HCT116 (cell line): ENCODE data around the gene TLK1. TPM values are rescaled to one million over a fixed set of nuclear protein-coding genes. Genes with fewer than 3 reads are reported as not detected.

ENCODE experiments used
- ATAC-seq: fragments of 200-7000 bp; cut with Tn5 transposase; 2 replicates; pipeline ENCODE4 v1.9.1; 2020; ENCODE audit warnings: mild to moderate bottlenecking, moderate library complexity
- BruUV-seq: library from RNA; stranded (reverse); fragments of 400-500 nt; replicated peaks from 2 replicates; lab custom pipeline; 2021; lab: Mats Ljungman, UMichigan
- CTCF ChIA-PET: fragments of 300-600 bp; sonication (Branson Sonifier 250); formaldehyde crosslinking; loops from one replicate; lab custom pipeline; 2021; ENCODE audit warnings: antibody characterized with exemption; lab: Charles Lee
- POLR2A ChIA-PET: fragments of 300-600, 350-600 bp; sonication (Branson Sonifier 250); formaldehyde crosslinking; loops from one replicate; lab custom pipeline; 2021; ENCODE audit warnings: antibody characterized with exemption; lab: Charles Lee
- RAD21 ChIA-PET, 2 experiments: fragments of 300-600 bp; sonication (Branson Sonifier 250); formaldehyde crosslinking; loops; one replicate each; lab custom pipeline; 2023; ENCODE audit warnings: low total read pairs in 2 of 2; ENCODE audit not compliant: uncharacterized antibody in 2 of 2, unreplicated experiment in 2 of 2, low non-redundant PET in 1 of 2; lab: Charles Lee
- DNase-seq: peaks from one replicate; pipeline ENCODE4 v3.0.0-alpha.2; 2010; ENCODE audit warnings: low read depth, low spot score
- H2AFZ ChIP-seq: fragments of 200-600 bp; shearing (Covaris generic), sonication (generic); 2 replicates; pipeline ENCODE4 v1.6.1; 2017; ENCODE audit warnings: low read depth, mixed run types, mixed read lengths, antibody characterized with exemption, low read length; ENCODE audit not compliant: poor library complexity, severe bottlenecking
- H3K27ac ChIP-seq: 2 replicates; pipeline ENCODE4 v1.5.1; 2012; ENCODE audit warnings: low read depth, low read length
- H3K27me3 ChIP-seq: fragments of 200-600 bp; sonication (generic); 2 replicates; pipeline ENCODE4 v1.6.1; 2016; ENCODE audit warnings: mixed run types, low read length, mixed read lengths; ENCODE audit not compliant: insufficient read depth
- H3K36me3 ChIP-seq, 2 experiments: fragments of 200-500 bp in 1 of 2; fragments of 200-600 bp in 1 of 2; sonication (Bioruptor generic) in 1 of 2; sonication (generic) in 1 of 2; 2 replicates each; pipeline versions ENCODE4 v1.5.1 to v1.6.1; 2014 to 2016; ENCODE audit warnings: low read length in 2 of 2, inconsistent platforms in 1 of 2, mixed read lengths in 1 of 2, mixed run types in 1 of 2; ENCODE audit not compliant: insufficient read depth in 2 of 2, control insufficient read depth in 1 of 2
- H3K4me1 ChIP-seq, 2 experiments: fragments of 200-600 bp in 1 of 2; sonication (generic) in 1 of 2; 2 replicates each; pipeline versions ENCODE4 v1.5.1 to v1.6.1; 2012 to 2017; ENCODE audit warnings: low read length in 2 of 2, inconsistent platforms in 1 of 2, mild to moderate bottlenecking in 1 of 2, mixed read lengths in 1 of 2, mixed run types in 1 of 2, moderate library complexity in 1 of 2; ENCODE audit not compliant: insufficient read depth in 2 of 2, control insufficient read depth in 1 of 2
- H3K4me2 ChIP-seq: fragments of 200-600 bp; sonication (generic); 2 replicates; pipeline ENCODE4 v1.6.1; 2017; ENCODE audit warnings: mixed run types, low read length, mixed read lengths
- H3K4me3 ChIP-seq, 2 experiments: fragments of 200-600 bp in 1 of 2; sonication (generic) in 1 of 2; replicated peaks in 1 of 2; 2 replicates each; pipeline ENCODE4 v1.5.1; 2011 to 2016; ENCODE audit warnings: low read length in 2 of 2, control low read depth in 1 of 2, low read depth in 1 of 2, mild to moderate bottlenecking in 1 of 2, mixed read lengths in 1 of 2, mixed run types in 1 of 2
- H3K79me2 ChIP-seq: fragments of 200-600 bp; sonication (generic); 2 replicates; pipeline ENCODE4 v1.6.1; 2017; ENCODE audit warnings: mild to moderate bottlenecking, mixed run types, low read length, moderate library complexity, mixed read lengths; ENCODE audit not compliant: insufficient read depth
- H3K9ac ChIP-seq: fragments of 200-600 bp; sonication (generic); 2 replicates; pipeline ENCODE4 v1.6.1; 2016; ENCODE audit warnings: low read length, mixed read lengths
- H3K9me2 ChIP-seq: fragments of 200-600 bp; sonication (generic), shearing (Covaris generic); 2 replicates; pipeline ENCODE4 v1.6.1; 2017; ENCODE audit warnings: mixed run types, mild to moderate bottlenecking, moderate library complexity; ENCODE audit not compliant: insufficient read depth
- H3K9me3 ChIP-seq, 2 experiments: fragments of 200-500 bp in 1 of 2; fragments of 200-600 bp in 1 of 2; sonication (Bioruptor generic) in 1 of 2; sonication (generic) in 1 of 2; 2 replicates each; pipeline ENCODE4 v1.6.1; 2014 to 2017; ENCODE audit warnings: low read length in 2 of 2, mixed read lengths in 2 of 2, inconsistent platforms in 1 of 2, low read depth in 1 of 2, mild to moderate bottlenecking in 1 of 2, mixed run types in 1 of 2, moderate library complexity in 1 of 2; ENCODE audit not compliant: control insufficient read depth in 1 of 2, insufficient read depth in 1 of 2
- H4K20me1 ChIP-seq: fragments of 200-600 bp; sonication (generic), shearing (Covaris generic); 2 replicates; pipeline ENCODE4 v1.6.1; 2017; ENCODE audit warnings: mixed run types, mild to moderate bottlenecking, moderate library complexity; ENCODE audit not compliant: insufficient read depth
- CBX3 ChIP-seq: IDR thresholded peaks from 2 replicates; pipeline ENCODE4 v1.6.1; 2012; ENCODE audit warnings: low read depth
- ELF1 ChIP-seq: IDR thresholded peaks from 2 replicates; pipeline ENCODE4 v1.6.1; 2012; ENCODE audit warnings: low read depth, borderline replicate concordance
- EZH2 ChIP-seq: fragments of 200-600 bp; sonication (generic); IDR thresholded peaks from 2 replicates; pipeline ENCODE4 v1.6.1; 2017; ENCODE audit warnings: antibody characterized with exemption, mixed run types
- EZH2phosphoT487 ChIP-seq: fragments of 200-600 bp; IDR thresholded peaks from 2 replicates; pipeline ENCODE4 v1.6.1; 2018; ENCODE audit warnings: antibody characterized with exemption, borderline replicate concordance
- FOSL1 ChIP-seq: IDR thresholded peaks from 2 replicates; pipeline ENCODE4 v1.6.1; 2012; ENCODE audit warnings: low read depth
- JUND ChIP-seq: IDR thresholded peaks from 2 replicates; pipeline ENCODE4 v1.6.1; 2012
- POLR2A ChIP-seq: IDR thresholded peaks from 2 replicates; pipeline ENCODE4 v1.7.0; 2011; ENCODE audit warnings: borderline replicate concordance; ENCODE audit not compliant: insufficient read depth, insufficient read length; ENCODE audit errors: extremely low read depth
- RAD21 ChIP-seq: IDR thresholded peaks from 2 replicates; pipeline ENCODE4 v1.6.1; 2012; ENCODE audit warnings: low read depth, mild to moderate bottlenecking
- SIN3A ChIP-seq: IDR thresholded peaks from 2 replicates; pipeline ENCODE4 v1.6.1; 2012; ENCODE audit warnings: low read depth
- SP1 ChIP-seq: IDR thresholded peaks from 2 replicates; pipeline ENCODE4 v1.6.1; 2012; ENCODE audit warnings: low read depth
- SRF ChIP-seq: IDR thresholded peaks from 2 replicates; pipeline ENCODE4 v1.6.1; 2012; ENCODE audit warnings: low read depth
- TCF7L2 ChIP-seq: IDR thresholded peaks from 2 replicates; pipeline ENCODE4 v1.7.0; 2011; ENCODE audit warnings: borderline replicate concordance, inconsistent platforms; ENCODE audit not compliant: insufficient read depth, insufficient read length; ENCODE audit errors: extremely low read depth
- ZFX ChIP-seq: fragments of 450-650 bp; IDR thresholded peaks from 2 replicates; pipeline ENCODE4 v1.6.1; 2017
- intact Hi-C: fragments of 100-400 bp; cut with micrococcal nuclease; formaldehyde crosslinking; loops from 2 replicates; pipeline ENCODE4 v1.10.0; 2022
- total RNA-seq: library from RNA; stranded (reverse); gene quantifications from one replicate; pipeline ENCODE4 v1.2.1, GENCODE V29; 2021; ENCODE audit not compliant: unreplicated experiment
- TF ChIP-seq, protein P1 (sequence below), 3 experiments: fragments of 200-600 bp in 1 of 3; sonication (generic) in 1 of 3; IDR thresholded peaks in 2 of 3; conservative IDR thresholded peaks in 1 of 3; 2 replicates each; pipeline ENCODE4 v1.5.1; 2012 to 2017; ENCODE audit warnings: low read depth in 2 of 3, low read length in 2 of 3, antibody characterized with exemption in 1 of 3, borderline replicate concordance in 1 of 3, control low read depth in 1 of 3, mild to moderate bottlenecking in 1 of 3, mixed read lengths in 1 of 3, mixed run types in 1 of 3, moderate library complexity in 1 of 3; ENCODE audit not compliant: insufficient read depth in 1 of 3
- TF ChIP-seq, protein P2 (sequence below): IDR thresholded peaks from 2 replicates; pipeline ENCODE4 v1.6.1; 2012
- TF ChIP-seq, protein P3 (sequence below): IDR thresholded peaks from 2 replicates; pipeline ENCODE4 v1.6.1; 2012
- TF ChIP-seq, protein P4 (sequence below): IDR thresholded peaks from 2 replicates; pipeline ENCODE4 v1.6.1; 2011; ENCODE audit warnings: mild to moderate bottlenecking, low read length, moderate library complexity; ENCODE audit not compliant: insufficient replicate concordance; ENCODE audit errors: extremely low read depth

The TLK1 gene
- total RNA-seq, 1 experiment from 2014 or later, result 57.7 TPM

DNA sequence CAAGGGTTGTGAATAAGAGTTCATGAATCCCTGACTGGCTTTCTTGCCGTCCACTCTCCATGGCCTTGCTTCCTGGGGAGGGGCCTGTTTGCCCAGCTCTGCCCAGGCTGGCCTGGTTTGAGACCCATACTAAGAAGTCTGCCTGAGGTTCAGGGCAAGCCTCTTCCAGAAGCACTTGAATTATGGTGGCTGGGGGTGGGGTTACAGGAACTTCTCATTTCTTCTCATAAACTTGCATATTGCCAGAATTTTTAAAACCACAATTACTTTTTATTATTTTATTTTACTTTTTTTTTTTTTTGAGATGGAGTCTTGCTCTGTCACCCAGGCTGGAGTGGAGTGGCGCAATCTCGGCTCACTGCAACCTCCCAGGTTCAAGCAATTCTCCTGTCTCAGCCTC is 189.6 kb downstream of the TLK1 start:
- intact Hi-C loops, result no loop called here
- CTCF ChIA-PET, result no interaction called here
- no peak overlapping the region for H3K4me3 ChIP-seq
- no TSS peak for BruUV-seq
- DNase-seq (no peak), ATAC-seq (no peak)
- H4K20me1 ChIP-seq, result no peaks in the 10 kb centered on the region
- H3K27ac ChIP-seq, result no peak overlapping the region
- H3K4me1 ChIP-seq, result peaks cover 12 to 19% of the 10 kb centered on the region in 2 experiments; a peak in 3 of 4 replicates
- TF ChIP-seq SIN3A, result no peak
- TF ChIP-seq POLR2A, result no peak
- TF ChIP-seq, protein P1, sequence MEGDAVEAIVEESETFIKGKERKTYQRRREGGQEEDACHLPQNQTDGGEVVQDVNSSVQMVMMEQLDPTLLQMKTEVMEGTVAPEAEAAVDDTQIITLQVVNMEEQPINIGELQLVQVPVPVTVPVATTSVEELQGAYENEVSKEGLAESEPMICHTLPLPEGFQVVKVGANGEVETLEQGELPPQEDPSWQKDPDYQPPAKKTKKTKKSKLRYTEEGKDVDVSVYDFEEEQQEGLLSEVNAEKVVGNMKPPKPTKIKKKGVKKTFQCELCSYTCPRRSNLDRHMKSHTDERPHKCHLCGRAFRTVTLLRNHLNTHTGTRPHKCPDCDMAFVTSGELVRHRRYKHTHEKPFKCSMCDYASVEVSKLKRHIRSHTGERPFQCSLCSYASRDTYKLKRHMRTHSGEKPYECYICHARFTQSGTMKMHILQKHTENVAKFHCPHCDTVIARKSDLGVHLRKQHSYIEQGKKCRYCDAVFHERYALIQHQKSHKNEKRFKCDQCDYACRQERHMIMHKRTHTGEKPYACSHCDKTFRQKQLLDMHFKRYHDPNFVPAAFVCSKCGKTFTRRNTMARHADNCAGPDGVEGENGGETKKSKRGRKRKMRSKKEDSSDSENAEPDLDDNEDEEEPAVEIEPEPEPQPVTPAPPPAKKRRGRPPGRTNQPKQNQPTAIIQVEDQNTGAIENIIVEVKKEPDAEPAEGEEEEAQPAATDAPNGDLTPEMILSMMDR (IDR thresholded peaks at IDR 0.05 in 2 of 3, conservative IDR thresholded peaks at IDR 0.05 in 1 of 3; ENCODE audit: borderline replicate concordance in 1 of 3, insufficient read depth in 1 of 3, low read depth in 2 of 3, low read length in 2 of 3), result no peak
- no peak for TF ChIP-seq CBX3
- no peak for TF ChIP-seq EZH2
- TF ChIP-seq RAD21, result no peak
- TF ChIP-seq EZH2phosphoT487, result no peak
- TF ChIP-seq, protein P2, sequence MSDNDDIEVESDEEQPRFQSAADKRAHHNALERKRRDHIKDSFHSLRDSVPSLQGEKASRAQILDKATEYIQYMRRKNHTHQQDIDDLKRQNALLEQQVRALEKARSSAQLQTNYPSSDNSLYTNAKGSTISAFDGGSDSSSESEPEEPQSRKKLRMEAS, result no peak
- TF ChIP-seq SRF, result no peak
- TF ChIP-seq, protein P3, sequence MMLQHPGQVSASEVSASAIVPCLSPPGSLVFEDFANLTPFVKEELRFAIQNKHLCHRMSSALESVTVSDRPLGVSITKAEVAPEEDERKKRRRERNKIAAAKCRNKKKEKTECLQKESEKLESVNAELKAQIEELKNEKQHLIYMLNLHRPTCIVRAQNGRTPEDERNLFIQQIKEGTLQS, result no peak
- TF ChIP-seq ZFX, result no peak
- TF ChIP-seq ELF1, result no peak
- no peak for TF ChIP-seq SP1
- no peak for TF ChIP-seq JUND
- TF ChIP-seq, protein P4, sequence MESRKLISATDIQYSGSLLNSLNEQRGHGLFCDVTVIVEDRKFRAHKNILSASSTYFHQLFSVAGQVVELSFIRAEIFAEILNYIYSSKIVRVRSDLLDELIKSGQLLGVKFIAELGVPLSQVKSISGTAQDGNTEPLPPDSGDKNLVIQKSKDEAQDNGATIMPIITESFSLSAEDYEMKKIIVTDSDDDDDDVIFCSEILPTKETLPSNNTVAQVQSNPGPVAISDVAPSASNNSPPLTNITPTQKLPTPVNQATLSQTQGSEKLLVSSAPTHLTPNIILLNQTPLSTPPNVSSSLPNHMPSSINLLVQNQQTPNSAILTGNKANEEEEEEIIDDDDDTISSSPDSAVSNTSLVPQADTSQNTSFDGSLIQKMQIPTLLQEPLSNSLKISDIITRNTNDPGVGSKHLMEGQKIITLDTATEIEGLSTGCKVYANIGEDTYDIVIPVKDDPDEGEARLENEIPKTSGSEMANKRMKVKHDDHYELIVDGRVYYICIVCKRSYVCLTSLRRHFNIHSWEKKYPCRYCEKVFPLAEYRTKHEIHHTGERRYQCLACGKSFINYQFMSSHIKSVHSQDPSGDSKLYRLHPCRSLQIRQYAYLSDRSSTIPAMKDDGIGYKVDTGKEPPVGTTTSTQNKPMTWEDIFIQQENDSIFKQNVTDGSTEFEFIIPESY, result no peak
- TF ChIP-seq TCF7L2, result no peak
- no peak for TF ChIP-seq FOSL1
- H2AFZ ChIP-seq, result no peak overlapping the region
- POLR2A ChIA-PET, result no interaction called here
- H3K27me3 ChIP-seq, result no peaks in the 10 kb centered on the region
- H3K36me3 ChIP-seq, result peaks cover 2 to 7% of the 10 kb centered on the region in 2 experiments; a peak in 2 of 4 replicates
- H3K4me2 ChIP-seq, result no peak overlapping the region
- H3K9me2 ChIP-seq, result no peaks in the 10 kb centered on the region
- H3K9ac ChIP-seq, result no peak overlapping the region
- no peaks in the 10 kb centered on the region for H3K79me2 ChIP-seq
- RAD21 ChIA-PET, result no interaction called here
- no peaks in the 10 kb centered on the region for H3K9me3 ChIP-seq
